Activated naive CD8-positive, alpha-beta T cell treated with anti-CD3 and anti-CD28 coated beads, Interleukin-2, amount 50 U/mL, for 24 hours (primary cell): Measurements from ENCODE around the gene GPR37L1.

Experiments
- ATAC-seq: fragments of 150-1000 bp; cut with Tn5 transposase; one replicate; pipeline ENCODE4 v1.10.0; 2021
- DNase-seq: peaks from one replicate; pipeline ENCODE4 v3.0.0; 2021
- H3K27ac Mint-ChIP-seq: one replicate; pipeline ENCODE4 v1.8.0; 2021; ENCODE audit warnings: mild to moderate bottlenecking, mixed read lengths
- H3K27me3 Mint-ChIP-seq: one replicate; pipeline ENCODE4 v1.8.0; 2021; ENCODE audit warnings: mixed read lengths
- H3K36me3 Mint-ChIP-seq: one replicate; pipeline ENCODE4 v1.8.0; 2021; ENCODE audit warnings: low read depth, mixed read lengths
- H3K4me1 Mint-ChIP-seq: one replicate; pipeline ENCODE4 v1.8.0; 2021; ENCODE audit warnings: mixed read lengths
- H3K4me3 Mint-ChIP-seq: one replicate; pipeline ENCODE4 v1.8.0; 2021; ENCODE audit warnings: mild to moderate bottlenecking, moderate library complexity, mixed read lengths
- H3K9me3 Mint-ChIP-seq: one replicate; pipeline ENCODE4 v1.8.0; 2021; ENCODE audit warnings: mixed read lengths

The GPR37L1 gene, protein sequence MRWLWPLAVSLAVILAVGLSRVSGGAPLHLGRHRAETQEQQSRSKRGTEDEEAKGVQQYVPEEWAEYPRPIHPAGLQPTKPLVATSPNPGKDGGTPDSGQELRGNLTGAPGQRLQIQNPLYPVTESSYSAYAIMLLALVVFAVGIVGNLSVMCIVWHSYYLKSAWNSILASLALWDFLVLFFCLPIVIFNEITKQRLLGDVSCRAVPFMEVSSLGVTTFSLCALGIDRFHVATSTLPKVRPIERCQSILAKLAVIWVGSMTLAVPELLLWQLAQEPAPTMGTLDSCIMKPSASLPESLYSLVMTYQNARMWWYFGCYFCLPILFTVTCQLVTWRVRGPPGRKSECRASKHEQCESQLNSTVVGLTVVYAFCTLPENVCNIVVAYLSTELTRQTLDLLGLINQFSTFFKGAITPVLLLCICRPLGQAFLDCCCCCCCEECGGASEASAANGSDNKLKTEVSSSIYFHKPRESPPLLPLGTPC

DNA sequence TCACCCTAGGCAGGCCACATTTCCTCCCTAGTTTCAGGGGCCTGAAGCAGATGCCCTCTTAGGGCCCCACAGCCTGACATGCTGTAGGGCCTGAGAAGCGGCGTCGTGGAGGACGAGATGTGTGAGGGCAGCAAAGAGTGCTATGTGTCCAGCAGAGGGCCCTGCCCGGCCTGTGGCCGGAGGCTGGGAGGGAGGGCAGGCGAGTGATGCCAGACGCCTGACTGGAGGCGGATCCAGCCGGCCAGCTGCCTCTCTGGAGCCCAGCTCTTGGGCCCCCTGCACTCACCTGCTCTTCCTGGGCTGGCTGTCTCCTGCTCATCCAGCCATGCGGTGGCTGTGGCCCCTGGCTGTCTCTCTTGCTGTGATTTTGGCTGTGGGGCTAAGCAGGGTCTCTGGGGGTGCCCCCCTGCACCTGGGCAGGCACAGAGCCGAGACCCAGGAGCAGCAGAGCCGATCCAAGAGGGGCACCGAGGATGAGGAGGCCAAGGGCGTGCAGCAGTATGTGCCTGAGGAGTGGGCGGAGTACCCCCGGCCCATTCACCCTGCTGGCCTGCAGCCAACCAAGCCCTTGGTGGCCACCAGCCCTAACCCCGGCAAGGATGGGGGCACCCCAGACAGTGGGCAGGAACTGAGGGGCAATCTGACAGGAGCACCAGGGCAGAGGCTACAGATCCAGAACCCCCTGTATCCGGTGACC lies at the start of gene GPR37L1:
Gene GPR37L1 (plus strand): TSS at position 279 of the 697 bp plus-strand sequence. CDS start 47 bp downstream, at position 326.
- DNase-seq (no peak), ATAC-seq (no peak)
- Mint-ChIP-seq H3K36me3 (no peaks in the 10 kb centered on the region), H3K9me3 (no peaks in the 10 kb centered on the region), H3K27ac (no peak within 1 kb of the TSS), H3K27me3 (peaks cover 11% of the 10 kb centered on the region), H3K4me1 (no peaks in the 10 kb centered on the region), H3K4me3 (no peak within 1 kb of the TSS)

DNA sequence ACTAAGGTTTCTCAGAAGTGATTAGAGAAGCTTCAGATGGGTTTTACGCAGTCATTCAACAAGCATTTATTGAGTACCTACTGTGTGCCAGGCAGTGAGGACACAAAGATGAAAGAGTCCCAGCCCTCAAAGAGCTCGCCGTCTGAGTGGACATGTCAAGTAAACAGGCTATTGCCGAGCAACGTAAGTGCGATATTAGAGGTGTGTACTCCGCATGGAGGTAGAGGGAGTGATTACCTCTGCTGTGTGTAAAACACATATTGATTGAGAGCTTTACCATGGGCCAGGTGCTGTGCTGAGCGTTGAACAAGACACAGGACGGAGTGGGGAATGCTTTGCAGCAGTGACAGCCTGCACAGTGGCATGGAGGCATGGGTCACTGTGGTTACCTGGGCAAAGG lies 49.5 kb upstream of the GPR37L1 start:
- Mint-ChIP-seq H3K27ac (no peak overlapping the region), H3K9me3 (no peaks in the 10 kb centered on the region), H3K27me3 (no peaks in the 10 kb centered on the region), H3K36me3 (no peaks in the 10 kb centered on the region), H3K4me3 (no peak overlapping the region), H3K4me1 (no peaks in the 10 kb centered on the region)
- DNase-seq (no peak), ATAC-seq (no peak)

- Mint-ChIP-seq H3K27ac (no peak overlapping the region), H3K9me3 (no peaks in the 10 kb centered on the region), H3K4me1 (no peaks in the 10 kb centered on the region), H3K4me3 (no peak overlapping the region), H3K36me3 (no peaks in the 10 kb centered on the region), H3K27me3 (no peaks in the 10 kb centered on the region)
- ATAC-seq (no peak), DNase-seq (no peak)
These were observed 47.7 kb upstream of the GPR37L1 start for GRCh38 chr1:202074985-202075384.

DNA sequence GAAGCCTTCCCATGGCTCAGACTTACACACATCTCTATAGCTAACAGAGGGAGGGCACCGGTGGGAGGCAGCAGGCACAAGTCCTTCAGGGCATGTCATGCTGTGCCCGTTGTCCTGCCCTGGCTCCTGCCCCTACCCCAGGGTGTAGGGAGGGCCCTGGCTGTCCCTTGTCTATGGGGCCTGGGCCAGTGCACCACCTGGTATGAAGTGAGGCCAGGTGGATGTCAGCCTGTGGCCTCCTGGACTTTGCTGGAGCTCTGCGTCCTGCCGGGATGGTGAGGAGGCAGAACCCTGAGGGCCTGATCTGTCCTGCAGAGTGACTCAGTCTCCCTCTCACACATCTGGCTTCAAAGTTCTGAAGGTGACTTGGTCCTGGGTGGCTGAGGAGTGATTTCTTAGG lies 47.3 kb upstream of the GPR37L1 start:
- ATAC-seq = no peak
- H3K9me3 Mint-ChIP-seq = no peaks in the 10 kb centered on the region
- H3K4me1 Mint-ChIP-seq = no peaks in the 10 kb centered on the region
- DNase-seq = no peak
- H3K4me3 Mint-ChIP-seq = no peak overlapping the region
- H3K36me3 Mint-ChIP-seq = no peaks in the 10 kb centered on the region
- no peak overlapping the region for H3K27ac Mint-ChIP-seq
- H3K27me3 Mint-ChIP-seq = no peaks in the 10 kb centered on the region

GRCh38 chr1:202076050-202076511 lies 46.6 kb upstream of the GPR37L1 start:
- no peaks in the 10 kb centered on the region for H3K9me3 Mint-ChIP-seq
- H3K27me3 Mint-ChIP-seq = no peaks in the 10 kb centered on the region
- no peak overlapping the region for H3K4me3 Mint-ChIP-seq
- ATAC-seq = no peak
- DNase-seq = no peak
- H3K27ac Mint-ChIP-seq = no peak overlapping the region
- no peaks in the 10 kb centered on the region for H3K36me3 Mint-ChIP-seq
- no peaks in the 10 kb centered on the region for H3K4me1 Mint-ChIP-seq

- Mint-ChIP-seq H3K9me3 (no peaks in the 10 kb centered on the region), H3K27ac (no peak overlapping the region), H3K36me3 (no peaks in the 10 kb centered on the region), H3K27me3 (no peaks in the 10 kb centered on the region), H3K4me1 (no peaks in the 10 kb centered on the region), H3K4me3 (no peak overlapping the region)
- DNase-seq (no peak), ATAC-seq (no peak)
These were observed 44.5 kb upstream of the GPR37L1 start for GRCh38 chr1:202078241-202078640.

DNA sequence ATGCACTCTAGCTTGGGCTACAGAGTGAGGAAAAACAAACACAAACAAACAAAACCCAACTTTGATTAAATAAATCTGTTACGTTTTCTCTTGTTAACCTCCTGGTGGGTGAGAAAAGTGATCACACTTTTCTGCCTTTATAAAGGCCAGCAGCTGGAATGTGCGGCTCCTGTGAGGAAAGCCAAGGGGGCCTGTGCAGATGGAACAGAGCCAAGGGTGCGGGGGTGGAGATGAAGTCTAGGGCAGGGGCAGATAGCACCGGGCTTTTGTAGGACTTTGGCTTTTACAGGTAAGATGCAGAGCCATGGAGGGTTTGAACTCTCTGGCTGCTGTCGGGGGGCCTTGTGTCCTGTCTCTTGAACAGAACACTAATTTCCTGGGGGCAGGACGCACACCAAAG lies 40.7 kb upstream of the GPR37L1 start:
- H3K27ac Mint-ChIP-seq = no peak overlapping the region
- H3K36me3 Mint-ChIP-seq = no peaks in the 10 kb centered on the region
- DNase-seq (no peak), ATAC-seq (no peak)
- no peaks in the 10 kb centered on the region for H3K27me3 Mint-ChIP-seq
- no peaks in the 10 kb centered on the region for H3K4me1 Mint-ChIP-seq
- no peaks in the 10 kb centered on the region for H3K9me3 Mint-ChIP-seq
- H3K4me3 Mint-ChIP-seq = no peak overlapping the region

- no peak for ATAC-seq
- Mint-ChIP-seq H3K4me1 (no peaks in the 10 kb centered on the region), H3K9me3 (no peaks in the 10 kb centered on the region), H3K36me3 (no peaks in the 10 kb centered on the region), H3K27me3 (no peaks in the 10 kb centered on the region), H3K4me3 (no peak overlapping the region), H3K27ac (no peak overlapping the region)
- no peak for DNase-seq
These were observed 37.7 kb upstream of the GPR37L1 start for GRCh38 chr1:202084791-202085681.

DNA sequence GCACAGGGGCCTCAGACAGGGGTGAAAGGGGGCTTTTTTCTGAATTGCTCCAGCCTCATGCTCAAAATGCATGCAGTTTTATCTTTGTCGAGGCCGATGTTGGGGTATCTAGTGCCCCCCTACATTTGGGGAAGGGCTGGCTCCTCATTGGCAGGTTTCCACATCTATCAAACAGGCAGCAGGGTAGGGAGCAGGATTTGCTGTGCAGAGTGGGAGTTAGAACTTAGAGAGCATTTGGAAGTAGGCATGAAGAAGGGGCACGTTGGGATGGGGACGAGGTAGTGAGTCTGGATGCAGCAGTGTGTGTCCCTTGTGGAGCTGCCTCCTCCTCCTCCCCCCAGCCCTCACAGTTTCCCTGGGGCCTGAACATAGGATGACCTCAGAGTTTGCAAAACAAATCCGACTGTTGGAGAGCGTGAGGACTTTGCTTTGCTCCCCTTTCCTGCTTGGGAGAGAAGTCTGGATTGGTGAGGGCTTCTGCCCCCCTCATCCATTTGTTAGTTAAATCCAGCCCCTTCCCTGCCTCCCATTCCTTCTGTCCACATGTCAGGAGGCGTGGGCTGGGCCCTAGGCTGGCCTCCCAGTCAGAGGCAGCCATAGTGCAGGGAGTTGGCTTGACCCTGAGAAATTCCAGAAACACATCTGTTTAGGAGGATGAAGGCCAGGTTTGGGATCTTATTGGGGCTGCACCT lies 36.9 kb upstream of the GPR37L1 start:
- Mint-ChIP-seq H3K9me3 (no peaks in the 10 kb centered on the region), H3K27me3 (no peaks in the 10 kb centered on the region), H3K4me1 (no peaks in the 10 kb centered on the region), H3K4me3 (no peak overlapping the region), H3K27ac (no peak overlapping the region), H3K36me3 (no peaks in the 10 kb centered on the region)
- no peak for DNase-seq
- ATAC-seq = no peak

DNA sequence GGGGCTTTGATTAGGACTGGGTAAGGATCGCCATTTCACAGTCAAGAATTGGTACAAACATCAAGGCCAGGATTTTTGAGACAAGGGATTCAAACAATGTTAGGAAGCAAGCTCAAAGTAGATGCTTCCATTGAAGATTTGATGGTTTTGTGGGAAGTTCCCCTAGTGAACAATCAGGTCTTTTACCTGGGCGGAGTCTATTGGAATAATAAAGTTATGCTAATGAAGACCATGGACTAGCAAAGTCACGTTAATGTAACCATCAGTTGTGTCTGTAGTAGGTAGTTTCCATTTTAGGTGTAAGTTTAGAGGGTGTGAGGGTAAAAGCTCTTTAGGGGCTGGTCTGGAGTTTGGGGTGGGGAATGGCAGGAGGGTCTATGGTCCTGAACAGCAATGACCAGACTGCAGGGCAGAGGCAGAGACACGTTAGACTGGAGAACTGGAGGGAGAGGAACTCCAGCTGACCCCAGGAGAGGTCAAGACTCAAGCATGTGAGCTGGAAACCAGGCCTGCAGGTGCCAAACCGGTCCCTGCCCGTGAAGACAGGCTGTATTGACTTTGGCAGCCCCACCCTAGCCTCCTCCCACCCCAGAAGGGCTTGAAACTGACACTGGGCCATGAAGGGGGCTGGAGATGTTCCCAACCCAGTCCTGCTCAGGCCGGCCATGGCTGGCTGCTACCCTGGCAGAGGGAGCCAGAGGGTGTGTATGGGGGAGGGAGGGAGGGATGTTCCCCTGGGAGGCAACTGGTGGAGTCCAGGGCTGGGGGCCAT lies 36.0 kb upstream of the GPR37L1 start:
- Mint-ChIP-seq H3K27me3 (no peaks in the 10 kb centered on the region), H3K27ac (no peak overlapping the region), H3K4me3 (no peak overlapping the region), H3K9me3 (no peaks in the 10 kb centered on the region), H3K4me1 (no peaks in the 10 kb centered on the region), H3K36me3 (no peaks in the 10 kb centered on the region)
- ATAC-seq (no peak), DNase-seq (no peak)

DNA sequence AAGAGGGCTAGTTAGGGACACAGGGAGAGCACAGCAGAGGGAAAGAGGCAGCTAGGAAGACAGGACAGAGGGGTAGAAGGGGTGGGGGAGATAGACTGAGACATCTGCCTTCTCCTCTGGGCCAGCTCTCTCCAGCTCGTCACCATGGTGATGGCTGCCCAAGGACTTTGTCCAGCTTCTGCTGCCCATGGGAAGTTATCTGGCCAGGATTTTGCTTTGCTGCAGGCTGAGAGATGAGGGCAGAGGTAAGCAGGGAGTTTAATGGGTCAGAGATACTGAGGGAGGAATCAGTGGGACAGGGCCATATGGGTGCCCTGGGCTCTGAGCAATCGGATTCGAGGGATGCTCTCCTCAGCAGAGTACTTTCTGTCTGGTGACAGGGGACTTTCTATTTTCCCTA lies 34.5 kb upstream of the GPR37L1 start:
- Mint-ChIP-seq H3K27ac (no peak overlapping the region), H3K4me1 (no peaks in the 10 kb centered on the region), H3K4me3 (no peak overlapping the region), H3K9me3 (no peaks in the 10 kb centered on the region), H3K36me3 (no peaks in the 10 kb centered on the region), H3K27me3 (no peaks in the 10 kb centered on the region)
- DNase-seq = no peak
- no peak for ATAC-seq

DNA sequence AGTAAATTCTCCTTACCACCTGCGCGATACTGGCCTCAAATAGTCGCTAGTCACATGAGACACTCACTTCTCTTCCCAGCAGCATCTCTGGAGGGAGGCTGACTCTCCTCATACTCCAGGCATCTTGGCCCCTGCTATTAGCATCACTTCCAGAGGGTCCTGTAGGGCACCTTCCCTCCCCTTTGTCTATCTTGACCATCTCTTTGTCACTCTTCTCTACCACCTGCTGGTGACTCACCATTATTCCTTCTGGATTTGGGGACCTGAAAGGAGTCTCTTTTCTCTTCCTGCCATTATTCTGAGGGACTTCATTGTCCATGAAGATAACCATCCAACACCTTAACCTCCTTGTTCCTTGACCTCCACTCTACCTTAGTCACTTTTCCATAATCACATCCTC lies 31.7 kb upstream of the GPR37L1 start:
- DNase-seq = no peak
- ATAC-seq = no peak
- no peak overlapping the region for H3K4me3 Mint-ChIP-seq
- no peak overlapping the region for H3K27ac Mint-ChIP-seq
- no peaks in the 10 kb centered on the region for H3K36me3 Mint-ChIP-seq
- H3K9me3 Mint-ChIP-seq = no peaks in the 10 kb centered on the region
- no peaks in the 10 kb centered on the region for H3K4me1 Mint-ChIP-seq
- H3K27me3 Mint-ChIP-seq = peaks cover 4% of the 10 kb centered on the region

DNA sequence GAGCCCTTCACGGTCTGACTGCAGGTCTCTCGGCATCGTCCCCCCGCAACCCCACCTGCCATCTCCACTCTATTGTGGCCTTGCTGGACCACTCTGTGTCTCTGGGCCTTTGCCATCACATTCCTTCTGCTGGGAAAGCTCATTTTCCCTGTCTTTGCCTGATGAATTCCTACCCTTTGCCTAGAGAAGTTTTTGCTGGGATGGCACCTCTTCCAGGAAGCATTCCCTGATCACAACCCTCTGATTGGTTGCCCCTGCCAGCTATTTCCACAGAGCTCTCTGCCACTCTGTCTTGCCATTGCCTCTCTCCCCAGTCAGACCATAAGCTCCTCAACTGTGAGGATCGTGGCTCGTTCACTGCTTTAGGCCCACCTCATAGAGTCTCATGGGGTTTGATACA lies 28.9 kb upstream of the GPR37L1 start:
- H3K36me3 Mint-ChIP-seq = no peaks in the 10 kb centered on the region
- H3K4me3 Mint-ChIP-seq = no peak overlapping the region
- no peaks in the 10 kb centered on the region for H3K9me3 Mint-ChIP-seq
- H3K27ac Mint-ChIP-seq = no peak overlapping the region
- peaks cover 6% of the 10 kb centered on the region for H3K27me3 Mint-ChIP-seq
- ATAC-seq (no peak), DNase-seq (no peak)
- no peaks in the 10 kb centered on the region for H3K4me1 Mint-ChIP-seq
